ACHN (cell line): ENCODE data around the gene VPS33B.

Source experiments
- DNase-seq: peaks from one replicate; pipeline ENCODE4 v3.0.0-alpha.2; 2015
- in situ Hi-C: cut with HindIII; loops from 2 replicates; pipeline ENCODE4 v1.10.0; 2017; ENCODE audit warnings: low sequenced_read_pairs, low pct_ligation_motif_present, low pct_unique_long_range_greater_than_20kb

The VPS33B gene

DNA sequence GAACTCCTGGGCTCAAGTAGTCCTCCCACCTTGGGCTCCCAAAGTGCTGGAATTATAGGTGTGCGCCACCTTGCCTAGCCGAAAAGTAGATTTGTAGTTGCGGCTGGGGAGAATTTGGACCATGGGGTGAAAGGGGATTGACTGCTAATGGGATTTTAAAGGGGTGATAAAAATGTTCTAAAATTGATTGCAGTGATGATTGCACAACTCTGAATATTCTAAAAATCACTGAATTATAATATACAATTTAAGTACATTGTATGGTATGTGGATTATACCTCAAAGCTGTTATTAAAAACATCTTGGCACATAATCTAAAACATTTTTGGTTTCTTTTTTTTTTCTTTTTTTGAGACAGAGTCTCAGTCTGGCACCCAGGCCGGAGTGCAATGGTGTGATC, 31.9 kb downstream of the VPS33B start:
- in situ Hi-C loops: no loop called here
- DNase-seq: no peak

DNA sequence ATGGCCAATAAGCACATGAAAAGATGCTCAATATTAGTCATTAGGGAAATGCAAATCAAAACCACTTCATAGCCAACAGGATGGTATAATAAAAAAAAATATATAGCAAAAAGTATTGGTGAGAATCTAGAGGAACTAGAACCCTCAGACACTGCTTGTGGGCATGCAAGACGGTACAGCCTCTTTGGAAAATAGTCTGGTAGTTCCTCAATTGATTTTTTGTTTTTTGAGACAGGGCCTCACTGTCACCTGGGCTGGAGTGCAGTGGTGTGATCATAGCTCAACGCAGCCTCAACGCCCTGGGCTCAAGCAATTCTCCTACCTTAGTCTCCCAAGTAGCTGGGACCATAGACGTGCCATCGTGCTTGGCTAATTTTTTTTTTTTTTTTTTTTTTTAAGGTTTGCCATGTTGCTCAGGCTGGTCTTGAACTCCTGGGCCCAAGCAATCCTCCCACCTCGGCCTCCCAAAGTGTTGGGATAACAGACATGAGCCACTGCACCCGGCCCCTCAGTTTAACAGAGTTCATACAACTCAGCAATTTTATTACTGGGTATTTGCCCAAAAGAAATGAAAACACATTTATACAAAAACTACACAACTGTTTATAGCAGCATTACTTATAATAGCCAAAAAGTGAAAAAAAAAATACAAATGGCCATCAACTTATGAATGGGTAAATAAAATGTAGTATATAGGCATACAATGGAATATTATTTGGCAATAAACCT, 33.2 kb downstream of the VPS33B start:
- in situ Hi-C loops: no loop called here
- no peak for DNase-seq

DNA sequence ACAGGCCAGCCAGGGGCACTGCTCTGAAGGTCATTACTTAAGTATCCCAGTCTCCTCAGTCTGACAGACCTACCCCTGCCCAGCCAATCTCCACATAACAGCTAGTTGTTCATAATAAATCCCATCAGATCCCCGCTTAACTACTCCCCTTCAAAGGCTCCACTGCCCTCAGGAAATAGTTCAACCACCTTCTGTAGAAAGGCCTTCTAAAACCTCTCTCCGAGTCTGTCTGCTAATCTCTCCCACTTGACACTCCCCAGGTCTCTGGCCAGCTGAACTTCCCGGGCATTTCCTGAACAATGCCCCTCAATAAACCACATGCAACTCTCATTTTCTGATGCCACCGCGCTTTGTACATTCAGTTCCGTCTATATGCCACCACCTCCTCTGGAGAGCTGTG, 34.1 kb downstream of the VPS33B start:
- in situ Hi-C loops: no loop called here
- DNase-seq: no peak

DNA sequence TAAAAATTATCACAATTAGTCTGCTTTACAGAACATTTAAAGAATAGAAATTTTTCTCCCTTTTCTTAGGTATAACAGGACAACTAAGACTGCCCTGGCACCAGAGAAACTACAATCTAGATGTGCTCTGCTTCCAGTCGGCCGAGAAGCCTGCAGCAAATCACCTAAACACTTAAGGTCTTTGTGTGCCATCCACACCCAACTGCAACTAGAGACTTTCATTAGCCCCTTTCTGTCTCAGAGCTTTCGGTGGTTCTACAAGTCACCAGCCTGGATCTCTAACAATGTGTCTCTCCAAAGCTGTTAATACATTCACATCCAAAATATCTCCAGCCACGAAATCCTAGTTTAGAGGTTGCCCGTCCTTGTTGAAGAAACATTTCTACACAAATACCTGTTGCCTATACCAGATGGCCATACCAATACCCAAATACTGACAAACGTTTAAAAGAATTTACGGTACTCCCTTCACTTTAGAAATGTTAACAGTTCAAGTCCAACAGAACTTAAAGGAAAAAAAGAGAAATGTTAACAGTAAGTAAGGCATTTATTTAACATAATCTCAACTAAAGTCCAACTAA, 34.7 kb downstream of the VPS33B start:
- no peak for DNase-seq
- in situ Hi-C loops: no loop called here

DNA sequence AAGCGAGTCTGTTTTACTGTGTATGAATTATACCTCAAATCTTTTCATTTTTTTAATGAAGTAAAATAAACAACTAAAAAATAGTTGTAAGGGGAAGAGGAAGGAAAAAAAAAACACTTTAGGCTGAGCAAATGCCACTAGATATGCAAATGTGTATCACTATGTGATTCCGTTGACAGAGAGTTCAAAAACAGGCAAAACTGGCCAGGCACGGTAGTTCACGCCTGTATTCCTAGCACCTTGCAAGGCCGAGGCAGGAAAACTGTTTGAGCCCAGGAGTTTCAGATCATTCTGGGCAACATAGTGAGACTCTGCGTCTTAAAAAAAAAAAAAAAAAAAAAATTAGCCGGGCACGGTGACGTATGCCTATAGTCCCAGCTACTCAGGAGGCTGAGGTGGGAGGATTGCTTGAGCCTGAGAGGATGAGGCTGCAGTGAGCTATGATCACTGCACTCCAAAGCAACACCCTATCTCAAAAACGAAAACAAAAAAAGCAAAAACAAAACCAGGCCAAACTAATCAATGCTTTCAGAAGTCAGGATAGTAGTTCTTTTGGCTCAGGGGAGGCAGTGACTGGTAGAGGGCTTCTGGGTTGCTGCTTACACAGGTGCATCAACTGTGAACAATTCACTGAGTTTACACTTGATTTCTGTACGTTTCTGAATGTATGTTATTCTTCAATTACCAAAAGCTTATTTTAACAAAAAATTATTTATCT, 35.4 kb downstream of the VPS33B start:
- no peak for DNase-seq
- in situ Hi-C loops: no loop called here

DNA sequence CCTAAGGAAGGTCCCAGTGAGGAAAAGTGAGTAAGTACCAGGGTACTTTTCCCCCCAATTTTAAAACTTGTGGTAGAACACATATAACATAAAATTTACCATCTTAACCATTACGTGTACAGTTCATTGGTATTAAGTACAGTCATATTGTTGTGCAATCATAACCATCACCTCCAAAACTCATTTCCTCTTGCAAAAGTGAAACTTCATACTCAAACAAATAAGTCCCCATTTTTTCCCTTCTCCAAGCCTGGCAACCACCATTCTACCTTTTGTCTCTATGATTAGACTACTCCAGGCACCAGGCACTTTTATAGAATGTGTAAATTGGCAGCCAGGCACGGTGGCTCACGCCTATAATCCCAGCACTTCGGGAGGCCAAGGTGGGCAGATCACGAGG, 40.3 kb downstream of the VPS33B start:
- in situ Hi-C loops: no loop called here
- no peak for DNase-seq

DNA sequence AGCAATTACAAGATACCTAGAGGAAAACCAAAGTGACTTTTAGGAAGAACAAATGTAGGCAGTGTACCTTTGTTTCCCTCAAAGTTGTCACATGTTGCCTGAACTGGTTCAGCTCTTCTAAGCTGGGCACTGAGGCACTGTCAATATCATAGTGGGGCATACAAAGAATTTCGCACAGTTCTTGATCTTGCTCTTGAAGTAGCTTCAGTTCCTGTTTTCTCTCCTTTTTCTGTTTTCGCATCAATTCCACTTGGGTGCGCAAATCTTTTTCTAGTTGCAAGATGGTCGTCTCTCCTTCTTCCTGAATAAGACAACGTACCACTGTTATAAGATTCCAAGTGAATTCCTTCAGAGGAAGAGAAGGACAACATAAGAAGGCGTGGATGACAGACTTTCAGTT, 40.7 kb downstream of the VPS33B start:
- in situ Hi-C loops: no loop called here
- DNase-seq: no peak

DNA sequence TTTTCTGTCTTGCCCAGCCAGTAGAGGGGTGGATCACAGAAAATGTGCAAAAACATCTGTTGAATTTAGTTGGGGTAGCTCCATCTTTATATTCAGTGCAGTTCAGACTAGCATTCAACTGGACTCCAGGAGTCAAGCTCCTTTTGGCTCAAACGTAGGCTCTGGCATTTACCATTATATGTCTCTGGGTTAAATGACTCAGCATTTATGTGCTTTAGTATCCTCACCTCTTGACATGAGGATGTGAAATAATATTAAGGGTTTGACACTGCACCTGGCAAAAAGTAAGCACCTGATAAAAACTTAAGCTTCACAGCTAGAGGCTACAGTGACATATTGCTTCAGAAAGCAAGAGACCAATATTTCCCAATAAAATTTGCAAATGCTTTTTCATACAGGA, 42.8 kb downstream of the VPS33B start:
- DNase-seq: no peak
- in situ Hi-C loops: no loop called here

DNA sequence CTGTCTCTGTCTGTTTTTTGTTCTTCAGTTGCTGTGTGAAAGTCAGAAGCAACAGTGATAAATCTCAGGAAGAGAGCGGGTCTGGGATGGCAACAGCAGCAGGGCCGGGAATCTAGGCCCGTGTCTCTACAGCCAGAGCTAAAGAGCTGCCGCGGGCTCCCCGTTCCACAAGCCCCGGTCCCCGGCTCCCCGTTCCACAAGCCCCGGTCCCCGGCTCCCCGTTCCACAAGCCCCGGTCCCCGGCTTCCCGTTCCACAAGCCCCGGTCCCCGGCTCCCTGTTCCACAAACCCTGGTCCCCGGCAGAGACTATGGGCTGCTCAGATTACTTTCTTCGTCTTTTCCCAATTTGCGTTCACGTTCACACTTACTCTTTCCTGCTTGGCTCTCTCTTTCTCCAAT, 48.2 kb downstream of the VPS33B start:
- no peak for DNase-seq
- in situ Hi-C loops: no loop called here

DNA sequence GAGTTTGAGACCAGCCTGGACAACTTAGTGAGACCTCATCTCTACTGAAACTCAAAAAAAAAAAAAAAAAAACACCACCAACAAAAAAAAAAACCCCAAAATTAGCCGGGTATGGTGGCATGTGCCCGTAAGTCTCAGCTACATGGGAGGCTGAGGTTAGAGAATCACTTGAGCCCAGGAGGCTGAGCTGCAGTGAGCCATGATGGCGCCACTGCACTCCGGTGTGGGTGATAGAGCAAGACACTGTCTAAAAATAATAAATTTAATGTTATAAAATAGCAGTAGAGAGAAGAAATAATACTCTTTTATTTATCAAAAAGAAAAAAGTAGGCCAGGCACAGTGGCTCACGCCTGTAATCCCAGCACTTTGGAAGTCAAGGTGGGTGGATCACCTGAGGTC, 50.3 kb downstream of the VPS33B start:
- no peak for DNase-seq
- in situ Hi-C loops: no loop called here

DNA sequence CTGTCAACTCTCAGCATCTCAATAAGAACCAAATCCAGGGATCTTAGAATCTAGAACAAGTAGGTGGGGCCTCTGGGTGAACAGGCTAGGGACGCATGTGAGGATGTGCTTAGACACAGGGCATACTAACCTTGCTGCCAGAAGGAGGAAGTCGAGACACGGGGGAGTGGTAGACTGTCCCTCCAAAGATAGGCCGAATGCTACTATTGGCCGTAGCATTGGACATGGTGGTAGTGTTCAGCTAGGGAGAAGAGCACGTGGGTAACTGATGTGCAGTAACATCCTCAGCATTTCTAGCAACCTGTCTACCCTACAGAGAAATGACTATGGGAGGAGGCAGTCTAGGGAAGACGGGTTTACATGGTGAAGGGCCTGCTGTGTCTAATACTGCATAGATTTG, 52.1 kb downstream of the VPS33B start:
- in situ Hi-C loops: no loop called here
- no peak for DNase-seq

DNA sequence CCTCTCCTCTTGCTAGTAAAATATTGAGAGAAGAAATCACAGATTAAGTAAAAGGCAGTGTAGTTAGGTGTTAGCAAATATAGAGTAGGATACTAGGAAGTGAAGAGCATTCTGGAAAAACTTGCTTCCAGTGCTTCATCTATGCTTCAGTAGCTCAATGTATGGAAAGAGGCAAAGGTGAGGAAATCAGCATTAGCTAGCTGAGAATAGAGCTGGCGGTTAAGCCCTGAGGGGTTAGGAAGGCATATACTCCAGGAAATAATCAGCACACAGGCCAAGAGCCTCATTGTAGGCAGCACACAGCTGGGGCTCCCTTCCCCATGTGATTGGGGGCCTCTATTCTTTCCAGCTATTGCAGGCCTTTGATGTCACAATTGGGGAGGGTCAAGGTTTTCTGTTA, 54.0 kb downstream of the VPS33B start:
- DNase-seq: no peak
- in situ Hi-C loops: no loop called here

DNA sequence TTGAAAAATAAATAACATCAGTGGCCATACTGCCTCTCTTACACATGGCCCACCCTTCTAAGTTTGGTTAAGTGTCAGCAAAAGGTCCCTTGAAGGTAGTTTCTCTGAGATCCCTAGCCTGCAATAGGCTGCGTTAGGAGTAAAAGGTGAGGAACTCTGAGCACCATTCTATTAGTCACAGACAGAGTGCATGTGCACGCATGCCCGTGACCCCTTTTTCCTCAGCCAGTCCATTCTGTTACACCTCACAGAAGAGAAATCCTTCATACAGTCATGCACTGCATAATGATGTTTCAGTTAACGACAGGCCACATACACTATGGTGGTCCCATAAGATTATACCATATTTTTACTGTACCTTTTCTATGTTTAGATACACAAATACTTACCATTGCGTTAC, 55.2 kb downstream of the VPS33B start:
- no peak for DNase-seq
- in situ Hi-C loops: no loop called here

DNA sequence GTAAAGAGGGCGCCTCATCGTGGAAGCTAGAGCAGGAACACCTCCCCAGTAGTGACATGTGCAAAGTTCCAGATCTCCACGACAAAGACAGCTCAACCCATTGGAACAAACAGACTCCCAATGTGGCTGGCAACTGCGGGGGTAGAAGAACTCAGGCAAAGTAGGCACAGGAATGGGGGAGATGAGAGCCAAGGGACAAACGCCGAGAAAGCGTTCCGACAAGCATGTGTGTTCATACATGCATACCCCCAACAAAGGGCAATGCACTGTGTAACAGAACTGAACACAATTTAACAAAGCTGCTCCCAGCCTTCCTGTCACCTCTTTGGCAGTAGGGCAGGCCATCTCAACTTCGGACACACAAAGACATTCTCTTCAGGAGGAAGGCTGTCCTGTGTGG, 56.1 kb downstream of the VPS33B start:
- DNase-seq: no peak
- in situ Hi-C loops: no loop called here

DNA sequence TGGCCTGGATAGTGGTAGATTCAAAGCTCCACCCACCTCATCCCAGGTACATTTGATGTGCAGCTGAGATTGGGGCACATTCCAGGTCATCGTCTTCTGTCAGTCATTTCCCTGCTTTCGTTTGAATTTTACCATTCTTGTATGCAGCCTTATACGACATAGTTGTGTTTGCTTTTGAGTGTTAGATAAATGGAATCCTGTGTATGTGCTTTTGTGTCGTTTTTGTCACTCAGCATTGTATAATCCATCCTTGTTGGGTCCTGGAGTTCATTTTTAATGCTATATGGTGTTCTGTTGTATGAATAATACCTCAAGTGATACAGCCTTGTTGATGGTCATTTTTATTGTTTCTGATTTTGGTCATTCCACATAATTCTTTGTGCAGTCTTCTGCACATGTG, 60.4 kb downstream of the VPS33B start:
- no peak for DNase-seq
- in situ Hi-C loops: no loop called here

DNA sequence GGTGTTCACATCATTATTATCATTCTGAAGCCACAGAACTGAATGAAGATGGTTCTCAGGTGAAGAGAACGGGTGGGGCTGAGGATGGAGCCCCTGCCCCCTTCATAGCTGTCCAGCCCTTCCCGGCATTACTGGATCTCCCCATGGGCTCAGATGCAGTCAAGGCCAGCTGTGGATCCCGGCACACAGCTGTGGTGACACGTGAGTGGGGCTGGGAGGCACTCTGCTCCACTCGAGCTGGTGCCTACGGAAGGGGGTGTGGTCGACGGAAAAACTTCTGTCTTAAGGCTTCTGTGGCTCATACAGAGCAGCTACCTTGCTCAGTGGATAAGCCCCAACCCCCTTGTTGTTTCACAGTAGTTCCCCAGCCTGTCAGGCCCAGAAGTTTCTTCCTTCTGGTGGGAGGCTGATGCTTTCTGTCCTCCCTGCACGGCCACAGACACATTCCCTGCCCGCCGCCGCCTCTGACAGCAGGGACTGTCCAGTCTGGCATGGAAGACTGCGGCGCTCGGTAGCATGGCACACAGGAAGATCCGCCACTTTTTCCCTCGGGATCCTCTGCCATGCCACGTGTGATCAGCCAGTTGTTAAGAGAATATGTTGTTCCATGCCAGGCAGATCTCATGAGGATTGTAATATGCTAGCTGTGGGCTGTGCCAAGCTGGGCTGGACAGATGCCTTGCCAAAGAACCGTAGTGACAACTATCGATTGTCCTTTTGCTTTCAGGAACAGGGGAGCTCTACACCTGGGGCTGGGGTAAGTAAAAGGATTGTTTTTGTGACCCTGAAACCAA, 61.9 kb downstream of the VPS33B start:
- in situ Hi-C loops: no loop called here
- no peak for DNase-seq

DNA sequence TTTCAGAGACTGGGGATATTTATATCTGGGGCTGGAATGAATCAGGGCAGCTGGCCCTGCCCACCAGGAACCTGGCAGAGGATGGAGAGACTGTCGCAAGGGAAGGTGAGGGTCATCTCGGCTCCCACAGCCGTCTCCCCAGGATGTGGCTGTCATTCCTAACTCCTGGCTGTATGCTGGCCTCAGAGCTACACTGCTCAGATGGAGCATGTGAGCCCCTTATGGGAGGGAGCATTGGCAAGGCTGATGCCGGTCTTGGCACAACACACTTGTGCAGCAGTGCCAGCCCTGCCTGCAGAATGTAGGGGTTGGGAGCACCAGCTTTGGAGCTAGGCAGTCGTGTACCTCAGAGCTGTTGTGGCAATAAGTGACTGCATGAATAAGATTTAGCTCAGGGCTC, 62.5 kb downstream of the VPS33B start:
- no peak for DNase-seq
- in situ Hi-C loops: no loop called here

DNA sequence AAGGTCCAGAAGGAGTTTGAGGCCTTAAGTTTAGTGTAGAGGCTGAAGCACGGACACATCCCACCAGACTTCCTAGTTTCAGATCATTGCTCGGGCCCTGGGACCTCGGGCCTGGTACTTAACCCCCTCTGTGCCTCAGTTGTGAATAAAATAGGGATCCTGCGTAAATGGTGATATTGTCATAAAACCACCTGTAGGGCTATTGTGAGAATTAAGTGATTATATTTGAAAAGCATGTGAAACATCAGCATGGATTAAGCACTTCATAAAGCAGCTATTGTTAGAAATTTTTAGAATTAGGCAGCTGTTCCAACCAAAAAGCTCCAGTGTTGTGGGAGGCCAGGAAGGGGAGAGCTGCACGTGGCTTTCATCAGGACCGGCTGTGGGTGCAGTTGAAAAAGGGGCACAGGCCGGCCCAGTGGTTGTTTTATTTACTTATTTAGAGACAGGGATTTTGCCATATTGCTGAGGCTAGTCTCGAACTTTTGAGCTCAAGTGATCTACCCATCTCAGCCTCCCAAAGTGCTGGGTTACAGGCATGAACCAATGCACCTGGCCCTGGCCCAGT, 63.3 kb downstream of the VPS33B start:
- DNase-seq: no peak
- in situ Hi-C loops: no loop called here

DNA sequence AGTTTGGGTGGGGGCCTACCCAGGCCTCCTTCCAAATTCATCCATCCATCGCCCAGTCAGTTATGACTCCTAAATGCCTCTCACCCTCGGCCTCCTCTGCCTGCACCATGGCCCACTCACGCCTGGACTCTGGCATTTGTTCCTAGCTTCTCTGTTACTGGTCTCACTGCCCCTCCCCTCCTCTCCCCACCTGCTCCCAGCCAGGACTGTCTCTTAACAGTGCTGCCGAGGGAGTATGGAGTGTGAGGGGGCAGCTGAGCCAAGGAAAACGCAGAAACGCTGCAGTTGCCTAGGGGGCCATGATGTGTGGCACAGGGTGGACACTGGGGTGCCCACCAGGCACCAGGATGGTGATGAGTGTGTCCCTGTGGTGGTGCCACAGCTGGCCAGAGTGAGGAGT, 64.6 kb downstream of the VPS33B start:
- no peak for DNase-seq
- in situ Hi-C loops: no loop called here
